H1 (cell line): ENCODE results near the gene PACSIN1. TPM values are rescaled to one million over a fixed set of nuclear protein-coding genes. Genes with fewer than 3 reads are reported as not detected.

Experiments
- HDAC2 ChIP-seq, 2 experiments: fragments of 300-600 bp in 1 of 2; sonication (generic) in 1 of 2; IDR thresholded peaks; 2 replicates each; pipeline ENCODE4 v1.6.1; 2011 to 2012; ENCODE audit warnings: low read depth in 2 of 2, low read length in 2 of 2, mild to moderate bottlenecking in 2 of 2, moderate library complexity in 2 of 2, borderline replicate concordance in 1 of 2, inconsistent platforms in 1 of 2
- RFX5 ChIP-seq: IDR thresholded peaks from 2 replicates; pipeline ENCODE4 v1.6.1; 2011; ENCODE audit warnings: low read depth, low read length, improper control_type of control experiment, borderline replicate concordance
- SRF ChIP-seq: IDR thresholded peaks from 2 replicates; pipeline ENCODE4 v1.6.1; 2011; ENCODE audit warnings: mild to moderate bottlenecking, low read depth, low read length, moderate library complexity
- ZNF274 ChIP-seq: IDR thresholded peaks from 2 replicates; pipeline ENCODE4 v1.7.0; 2012; ENCODE audit warnings: low read length, borderline replicate concordance; ENCODE audit errors: extremely low read depth
- polyA plus RNA-seq, 7 experiments: library from polyadenylated mRNA; depleted of rRNA in 3 of 7; stranded (reverse) in 5 of 7; unstranded in 2 of 7; fragments of >200 nt in 5 of 7; fragments of 200-250 nt in 2 of 7; gene quantifications; 1 replicate in 5 of 7; 2 replicates in 1 of 7; 4 replicates in 1 of 7; pipeline versions ENCODE4 v1.2.1 to v1.2.3, GENCODE V29; 2011 to 2013; ENCODE audit warnings: missing spikeins in 2 of 7, mixed read lengths in 2 of 7
- total RNA-seq: library from RNA; stranded (reverse); fragmentation: NEBNext Ultra II Directional; extraction: Animal tissue kit (Norgen Biotek cat#: 25700); gene quantifications from 2 replicates; pipeline ENCODE4 v1.2.1, GENCODE V29; 2021

The PACSIN1 gene
- total and polyA plus RNA-seq, 2 of the 8 experiments (the other 6 are each of a cell fraction or from before 2014, with no cell fraction given), result 5.9 to 11.1 TPM

GRCh38 chr6:34534146-34534545 lies 68.3 kb downstream of the PACSIN1 start (continued):
- TF ChIP-seq HDAC2 (IDR thresholded peaks at IDR 0.05; ENCODE audit: borderline replicate concordance in 1 of 2, low read depth in 2 of 2, low read length in 2 of 2), result no peak
- no peak for TF ChIP-seq ZNF274
- TF ChIP-seq RFX5, result no peak
- no peak for TF ChIP-seq SRF
